GM12878 (cell line): ENCODE measurements around the gene ZNF101. TPM values are rescaled to one million over a fixed set of nuclear protein-coding genes. Genes with fewer than 3 reads are reported as not detected.
A peak's percentile ranks its signal among the peaks of the same experiment; 100 is the strongest.

Source experiments
- CHD1 ChIP-seq: IDR thresholded peaks from 2 replicates; pipeline ENCODE4 v1.6.1; 2012; ENCODE audit warnings: low read depth, low read length, improper control_type of control experiment
- CREB1 ChIP-seq: IDR thresholded peaks from 2 replicates; pipeline ENCODE4 v1.6.1; 2012; ENCODE audit warnings: low read depth, mild to moderate bottlenecking, inconsistent platforms
- E2F4 ChIP-seq: IDR thresholded peaks from 2 replicates; pipeline ENCODE4 v1.6.1; 2012; ENCODE audit warnings: low read depth, low read length, improper control_type of control experiment
- ELK1 ChIP-seq: IDR thresholded peaks from 2 replicates; pipeline ENCODE4 v1.6.1; 2012; ENCODE audit warnings: low read depth, low read length, improper control_type of control experiment
- FOS ChIP-seq: IDR thresholded peaks from 3 replicates; pipeline ENCODE4 v1.6.1; 2011; ENCODE audit warnings: borderline replicate concordance; ENCODE audit not compliant: insufficient read length; ENCODE audit errors: extremely low read depth
- MYB ChIP-seq: fragments of 150-350 bp; IDR thresholded peaks from 2 replicates; pipeline ENCODE4 v1.6.1; 2014; ENCODE audit warnings: mild to moderate bottlenecking, low read depth, low read length, borderline replicate concordance
- PKNOX1 ChIP-seq: fragments of 450-650 bp; IDR thresholded peaks from 2 replicates; pipeline ENCODE4 v1.6.1; 2016; ENCODE audit warnings: mild to moderate bottlenecking
- POLR2A ChIP-seq: IDR thresholded peaks from 2 replicates; pipeline ENCODE4 v1.6.1; 2011; ENCODE audit warnings: low read depth, mild to moderate bottlenecking, low read length
- PRDM15 ChIP-seq: fragments of 450-650 bp; formaldehyde crosslinking; IDR thresholded peaks from 2 replicates; pipeline ENCODE4 v1.4.0; 2020; ENCODE audit warnings: mild to moderate bottlenecking, moderate library complexity
- RELA ChIP-seq: fragments of 450-650 bp; IDR thresholded peaks from 2 replicates; pipeline ENCODE4 v1.8.0; 2014; ENCODE audit warnings: borderline replicate concordance; ENCODE audit not compliant: partially characterized antibody
- RELB ChIP-seq: fragments of 450-650 bp; IDR thresholded peaks from 2 replicates; pipeline ENCODE4 v1.6.1; 2017; ENCODE audit warnings: low read depth, mild to moderate bottlenecking, moderate library complexity
- SUPT20H ChIP-seq: IDR thresholded peaks from 2 replicates; pipeline ENCODE4 v1.6.1; 2011; ENCODE audit warnings: low read depth, mild to moderate bottlenecking, low read length, moderate library complexity, borderline replicate concordance; ENCODE audit not compliant: control insufficient read depth
- SUZ12 ChIP-seq: fragments of 200-600 bp; sonication (generic); IDR thresholded peaks from one replicate; pipeline ENCODE4 v1.6.1; 2018; ENCODE audit warnings: antibody characterized with exemption, mild to moderate bottlenecking; ENCODE audit not compliant: unreplicated experiment
- TCF12 ChIP-seq: IDR thresholded peaks from 2 replicates; pipeline ENCODE4 v1.6.1; 2011; ENCODE audit warnings: low read depth, mild to moderate bottlenecking, low read length
- USF1 ChIP-seq: IDR thresholded peaks from 2 replicates; pipeline ENCODE4 v1.6.1; 2011; ENCODE audit warnings: borderline replicate concordance, low read depth, mild to moderate bottlenecking, moderate library complexity, mixed read lengths, low read length; ENCODE audit not compliant: insufficient read depth; ENCODE audit errors: extremely low read length
- ZZZ3 ChIP-seq: IDR thresholded peaks from 2 replicates; pipeline ENCODE4 v1.6.1; 2011; ENCODE audit warnings: low read depth; ENCODE audit not compliant: control insufficient read depth, insufficient read length
- polyA plus RNA-seq, 11 experiments: library from polyadenylated mRNA; depleted of rRNA in 4 of 11; unstranded in 6 of 11; stranded (reverse) in 5 of 11; fragments of >200 nt; fragmentation: Nextera tagmentation in 4 of 11; fragmentation: Illumina TruSeq in 1 of 11; extraction: Ambion mirVana in 4 of 11; extraction: Trizol in 1 of 11; gene quantifications; 1 replicate in 1 of 11; 2 replicates in 10 of 11; pipeline versions ENCODE4 v1.2.1 to v1.2.3, GENCODE V29; 2011 to 2016; ENCODE audit warnings: inconsistent platforms in 2 of 11, missing spikeins in 2 of 11, low read depth in 1 of 11
- total RNA-seq, 4 experiments: library from RNA; depleted of rRNA in 3 of 4; stranded (reverse); fragments of >200 nt in 3 of 4; fragmentation: Illumina TruSeq in 1 of 4; extraction: Trizol in 1 of 4; gene quantifications; 2 replicates each; pipeline versions ENCODE4 v1.2.1 to v1.2.3, GENCODE V29; 2013 to 2021

ZNF101 gene
- total and polyA plus RNA-seq, 10 of the 15 experiments (the other 5 are each of a cell fraction or from before 2014, with no cell fraction given) = 15.2 to 40.5 (median 19.8) TPM

GRCh38 chr19:19663256-19664120, 5.2 kb upstream of the ZNF101 start, which contains the start of gene ATP13A1 (continued):
- no peak for TF ChIP-seq SUZ12
- TF ChIP-seq E2F4 = no peak
- no peak for TF ChIP-seq SUPT20H
- no peak for TF ChIP-seq CHD1
- TF ChIP-seq MYB = no peak
- peak; percentile 83; the same call in 1 of the 2 replicates for TF ChIP-seq CREB1
- no peak for TF ChIP-seq PRDM15 (CRISPR knock-in tag)
- peak; percentile 78 for TF ChIP-seq PKNOX1
- no peak for TF ChIP-seq USF1
- peak; percentile 81 for TF ChIP-seq ELK1
- TF ChIP-seq TCF12 = peak; percentile 38; the same call in 1 of the 2 replicates
- TF ChIP-seq RELB = peak; percentile 28; the same call in 1 of the 2 replicates
- peak; percentile 9 for TF ChIP-seq RELA
- TF ChIP-seq FOS = no peak
- no peak for TF ChIP-seq ZZZ3
- peak; percentile 88 for TF ChIP-seq POLR2A
